HepG2 (cell line): ENCODE results near the gene TRIM23. TPM values are rescaled to one million over a fixed set of nuclear protein-coding genes. Genes with fewer than 3 reads are reported as not detected.
A peak's percentile ranks its signal among the peaks of the same experiment; 100 is the strongest.

ENCODE experiments used
- AHDC1 ChIP-seq: sonication (generic); formaldehyde crosslinking; IDR thresholded peaks from 2 replicates; pipeline ENCODE4 v1.5.1; 2020; ENCODE audit warnings: mild to moderate bottlenecking, missing genetic modification reagents, borderline replicate concordance
- BHLHE40 ChIP-seq: IDR thresholded peaks from 2 replicates; pipeline ENCODE4 v1.6.1; 2011; ENCODE audit warnings: low read length, improper control_type of control experiment
- CC2D1A ChIP-seq: sonication (generic); formaldehyde crosslinking; IDR thresholded peaks from 2 replicates; pipeline ENCODE4 v1.8.1; 2023; ENCODE audit warnings: mild to moderate bottlenecking, missing genetic modification reagents
- CCDC6 ChIP-seq: sonication (generic); formaldehyde crosslinking; IDR thresholded peaks from 2 replicates; pipeline ENCODE4 v1.8.1; 2022; ENCODE audit warnings: mild to moderate bottlenecking, missing genetic modification reagents, moderate library complexity
- DZIP1 ChIP-seq: sonication (generic); formaldehyde crosslinking; IDR thresholded peaks from 2 replicates; pipeline ENCODE4 v1.5.0; 2020; ENCODE audit warnings: mild to moderate bottlenecking, missing genetic modification reagents
- ELF1 ChIP-seq: sonication (generic); formaldehyde crosslinking; IDR thresholded peaks from 2 replicates; pipeline ENCODE4 v1.4.0; 2020; ENCODE audit warnings: missing genetic modification reagents
- HHEX ChIP-seq: IDR thresholded peaks from 2 replicates; pipeline ENCODE4 v1.6.1; 2016; ENCODE audit warnings: control low read depth
- HNF1A ChIP-seq, 2 experiments: sonication (generic) in 1 of 2; formaldehyde crosslinking in 1 of 2; IDR thresholded peaks; 2 replicates each; pipeline versions ENCODE4 v1.4.0 to v1.6.1; 2016 to 2020; ENCODE audit warnings: borderline replicate concordance in 1 of 2, low read depth in 1 of 2, mild to moderate bottlenecking in 1 of 2, missing genetic modification reagents in 1 of 2
- KDM6A ChIP-seq: IDR thresholded peaks from 2 replicates; pipeline ENCODE4 v1.6.1; 2016; ENCODE audit warnings: low read depth
- RNF2 ChIP-seq: fragments of 450-650 bp; conservative IDR thresholded peaks from 2 replicates; pipeline ENCODE4 v1.6.1; 2016; ENCODE audit warnings: low read depth
- SAP130 ChIP-seq: IDR thresholded peaks from 2 replicates; pipeline ENCODE4 v1.6.1; 2016; ENCODE audit warnings: low read depth
- SIX4 ChIP-seq: sonication (generic); formaldehyde crosslinking; IDR thresholded peaks from 2 replicates; pipeline ENCODE4 v1.4.0; 2020; ENCODE audit warnings: missing genetic modification reagents
- SNAPC2 ChIP-seq: sonication (generic); formaldehyde crosslinking; IDR thresholded peaks from 2 replicates; pipeline ENCODE4 v1.8.1; 2022; ENCODE audit warnings: mild to moderate bottlenecking, missing genetic modification reagents
- TCF7 ChIP-seq: sonication (generic); IDR thresholded peaks from 2 replicates; pipeline ENCODE4 v1.6.1; 2016; ENCODE audit warnings: antibody characterized with exemption, low read depth
- TEAD3 ChIP-seq: optimal IDR thresholded peaks from 2 replicates; pipeline ENCODE3; 2016; ENCODE audit warnings: borderline replicate concordance
- THAP11 ChIP-seq: IDR thresholded peaks from 2 replicates; pipeline ENCODE4 v1.6.1; 2016; ENCODE audit warnings: missing biosample characterization, missing genetic modification reagents
- ZNF124 ChIP-seq: sonication (generic); formaldehyde crosslinking; IDR thresholded peaks from 2 replicates; pipeline ENCODE4 v1.4.0; 2020; ENCODE audit warnings: missing genetic modification reagents
- ZNF878 ChIP-seq: sonication (generic); formaldehyde crosslinking; IDR thresholded peaks from 2 replicates; pipeline ENCODE4 v1.8.1; 2023; ENCODE audit warnings: mild to moderate bottlenecking, missing genetic modification reagents, moderate library complexity
- polyA plus RNA-seq, 8 experiments: library from polyadenylated mRNA; depleted of rRNA in 3 of 8; stranded (reverse) in 7 of 8; unstranded in 1 of 8; fragments of >200 nt; fragmentation: Illumina TruSeq in 4 of 8; extraction: Trizol in 4 of 8; gene quantifications; 2 replicates each; pipeline versions ENCODE4 v1.2.1 to v1.2.3, GENCODE V29; 2011 to 2016; ENCODE audit warnings: low read depth in 4 of 8, missing spikeins in 1 of 8, mixed read lengths in 1 of 8; ENCODE audit not compliant: insufficient read depth in 1 of 8
- total RNA-seq, 5 experiments: library from RNA; depleted of rRNA; stranded (reverse); fragments of >200 nt; fragmentation: Illumina TruSeq; extraction: Trizol; gene quantifications; 2 replicates each; pipeline ENCODE4 v1.2.3, GENCODE V29; 2016; ENCODE audit warnings: low read depth in 1 of 5
- TF ChIP-seq, protein P1 (sequence below): IDR thresholded peaks from 2 replicates; pipeline ENCODE4 v1.6.1; 2016; ENCODE audit warnings: mild to moderate bottlenecking, missing biosample characterization, missing genetic modification reagents

The TRIM23 gene
- total and polyA plus RNA-seq, 2 of the 13 experiments (the other 11 are each of a cell fraction or from before 2014, with no cell fraction given) = 4.6 to 11.4 TPM

DNA sequence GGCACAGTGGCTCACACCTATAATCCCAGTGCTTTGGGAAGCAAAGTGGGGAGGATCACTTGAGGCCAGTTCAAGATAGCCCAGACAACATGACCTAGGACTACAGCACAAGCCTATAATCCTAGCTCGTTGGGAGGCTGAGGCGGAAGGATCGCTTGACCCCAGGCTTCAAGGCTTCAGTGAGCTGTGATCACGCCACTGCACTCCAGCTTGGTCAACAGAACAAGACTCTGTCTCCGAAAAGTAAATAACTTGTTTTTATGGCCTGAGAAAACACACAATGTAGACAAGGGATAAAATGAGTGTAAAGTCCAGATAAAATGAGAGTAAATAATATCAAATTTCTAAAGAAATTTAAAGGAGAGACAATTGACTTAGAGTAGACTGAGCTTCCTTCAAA, 27.0 kb upstream of the TRIM23 start (continued):
- TF ChIP-seq DZIP1 (CRISPR knock-in tag) = no peak
- peak; percentile 45; the same call in 1 of the 2 replicates for TF ChIP-seq AHDC1 (CRISPR knock-in tag)
- TF ChIP-seq CCDC6 (CRISPR knock-in tag) = peak; percentile 41; the same call in 1 of the 2 replicates
- TF ChIP-seq SIX4 (CRISPR knock-in tag) = peak; percentile 93
- TF ChIP-seq ZNF124 (CRISPR knock-in tag) = no peak
- TF ChIP-seq THAP11 = peak; percentile 63
- TF ChIP-seq TCF7 = peak; percentile 41; the same call in 1 of the 2 replicates
- TF ChIP-seq SNAPC2 (CRISPR knock-in tag) = no peak
- peak; percentile 49 for TF ChIP-seq SAP130 (CRISPR knock-in tag)
- peak; percentile 34; the same call in 1 of the 2 replicates for TF ChIP-seq HHEX (CRISPR knock-in tag)
- no peak for TF ChIP-seq RNF2
- TF ChIP-seq ELF1 (CRISPR knock-in tag) = peak; percentile 17; the same call in 1 of the 2 replicates
- TF ChIP-seq BHLHE40 = no peak
- TF ChIP-seq ZNF878 = peak; percentile 60; the same call in 1 of the 2 replicates
- TF ChIP-seq KDM6A (CRISPR knock-in tag) = peak; percentile 73
- TF ChIP-seq CC2D1A (CRISPR knock-in tag) = no peak
- TF ChIP-seq HNF1A (IDR thresholded peaks at IDR 0.05; ENCODE audit: low read depth) = 0 out of 2 replicates have a peak, but pooled peaks have one; percentile 14
- TF ChIP-seq HNF1A (CRISPR knock-in tag; IDR thresholded peaks at IDR 0.05; ENCODE audit: borderline replicate concordance) = 0 out of 2 replicates have a peak, but pooled peaks have one; percentile 24
- TF ChIP-seq TEAD3 (CRISPR knock-in tag) = peak; percentile 11
- TF ChIP-seq, protein P1, sequence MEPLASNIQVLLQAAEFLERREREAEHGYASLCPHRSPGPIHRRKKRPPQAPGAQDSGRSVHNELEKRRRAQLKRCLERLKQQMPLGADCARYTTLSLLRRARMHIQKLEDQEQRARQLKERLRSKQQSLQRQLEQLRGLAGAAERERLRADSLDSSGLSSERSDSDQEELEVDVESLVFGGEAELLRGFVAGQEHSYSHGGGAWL (CRISPR knock-in tag) = no peak
